Gastroesophageal sphincter (tissue), 4 donors: Measurements from ENCODE around the gene HLA-DMA. TPM values are rescaled to one million over a fixed set of nuclear protein-coding genes. Genes with fewer than 3 reads are reported as not detected.

ENCODE experiments used
- ATAC-seq: fragments of 150-250 bp; one replicate; pipeline ENCODE4 v1.9.1; 2016; ENCODE audit warnings: mild to moderate bottlenecking, moderate library complexity
- H3K27ac ChIP-seq, 4 donors: fragments of 200-600 bp; sonication (generic) in 3 of 4; 1 replicate in 3 of 4; 2 replicates in 1 of 4; pipeline ENCODE4 v1.5.1; 2016 to 2019
- H3K27me3 ChIP-seq: fragments of 200-600 bp; sonication (generic); one replicate; pipeline ENCODE4 v1.5.1; 2019
- H3K36me3 ChIP-seq, 2 donors: fragments of 200-600 bp; sonication (generic); one replicate each; pipeline ENCODE4 v1.5.1; 2019; ENCODE audit warnings: control low read depth in 1 of 2
- H3K4me1 ChIP-seq, 3 donors: fragments of 200-600 bp; sonication (generic); 1 replicate in 2 of 3; 2 replicates in 1 of 3; pipeline ENCODE4 v1.5.1; 2016 to 2019; ENCODE audit warnings: control low read depth in 2 of 3
- H3K4me3 ChIP-seq, 2 donors: fragments of 200-600 bp; sonication (generic); one replicate each; pipeline ENCODE4 v1.5.1; 2019; ENCODE audit warnings: mild to moderate bottlenecking in 1 of 2, moderate library complexity in 1 of 2
- H3K9me3 ChIP-seq, 3 donors: fragments of 200-600 bp; sonication (generic); one replicate each; pipeline ENCODE4 v1.5.1; 2017 to 2019; ENCODE audit warnings: control low read depth in 2 of 3
- CTCF ChIP-seq, 4 experiments: fragments of 200-600 bp in 2 of 4; fragments of 450-650 bp in 2 of 4; sonication (generic) in 1 of 4; IDR thresholded peaks; one replicate each; pipeline ENCODE4 v1.5.1; 2017 to 2019; ENCODE audit warnings: antibody characterized with exemption in 4 of 4, mild to moderate bottlenecking in 2 of 4, moderate library complexity in 2 of 4
- EP300 ChIP-seq: sonication (generic); formaldehyde crosslinking; IDR thresholded peaks from one replicate; pipeline ENCODE4 v1.6.1; 2017; ENCODE audit warnings: antibody characterized with exemption, mild to moderate bottlenecking
- POLR2A ChIP-seq, 2 donors: fragments of 450-650 bp; IDR thresholded peaks; one replicate each; pipeline ENCODE4 v1.6.1; 2017; ENCODE audit warnings: antibody characterized with exemption in 2 of 2, mild to moderate bottlenecking in 2 of 2, moderate library complexity in 1 of 2
- POLR2AphosphoS5 ChIP-seq: sonication (generic); formaldehyde crosslinking; IDR thresholded peaks from one replicate; pipeline ENCODE4 v1.6.1; 2017; ENCODE audit warnings: antibody characterized with exemption
- WGBS, 2 donors: methylation state at CpG; one replicate each; pipeline ENCODE4 v1.1.5; 2018; ENCODE audit warnings: low coverage in 1 of 2; 5-methylcytosine and 5-hydroxymethylcytosine counted together
- total RNA-seq, 4 donors: library from RNA; depleted of rRNA; stranded (reverse); fragments of >200 nt; gene quantifications; one replicate each; pipeline ENCODE4 v1.1.0, GENCODE V29; 2016

HLA-DMA gene
- total RNA-seq, 4 donors from 2014 or later, result 5.8 to 43.8 (median 15.8) TPM

- 0% methylated on average over 15 of the region's 62 CpGs; no CpG with 5 or more reads in 1 of the 2 donors for WGBS, 2 donors
- peaks cover 2 to 21% (median 4%) of the 10 kb centered on the region in 3 donors for H3K4me1 ChIP-seq
- no peaks in the 10 kb centered on the region for H3K9me3 ChIP-seq
- peak within 1 kb of the TSS; percentile 94 to 100 (median 98) for H3K27ac ChIP-seq
- peaks cover 0 to 10% of the 10 kb centered on the region in 2 donors for H3K36me3 ChIP-seq
- peak within 1 kb of the TSS; percentile 66 to 91 for H3K4me3 ChIP-seq
- ATAC-seq, result peak; percentile 76
- TF ChIP-seq CTCF (IDR thresholded peaks at IDR 0.05) (no peak), EP300 (no peak), POLR2AphosphoS5 (peak; percentile 83), POLR2A (IDR thresholded peaks at IDR 0.05) (peak; percentile 85 to 87)
- no peaks in the 10 kb centered on the region for H3K27me3 ChIP-seq
These were observed 15.4 kb upstream of the HLA-DMA start, which contains the start of gene BRD2 for GRCh38 chr6:32968093-32968866. Gene BRD2 (plus strand): TSS chr6:32968594. CDS start chr6:32972899, 4,305 bp downstream.

- no peaks in the 10 kb centered on the region for H3K27me3 ChIP-seq
- peaks cover 2 to 21% (median 4%) of the 10 kb centered on the region in 3 donors for H3K4me1 ChIP-seq
- TF ChIP-seq EP300 (no peak), POLR2AphosphoS5 (no peak), POLR2A (IDR thresholded peaks at IDR 0.05) (no peak), CTCF (IDR thresholded peaks at IDR 0.05) (peak in 3 of 4 experiments; percentile 34 to 65 (median 60))
- peaks cover 0 to 2% of the 10 kb centered on the region in 2 donors for H3K36me3 ChIP-seq
- peak overlapping the region; percentile 66 to 91 for H3K4me3 ChIP-seq
- no peaks in the 10 kb centered on the region for H3K9me3 ChIP-seq
- peak overlapping the region; percentile 94 to 100 (median 98) for H3K27ac ChIP-seq
- ATAC-seq, result no peak
- WGBS, 2 donors, result 6 to 11% methylated on average over 12 to 16 of the region's 16 CpGs
These were observed 14.5 kb upstream of the HLA-DMA start for GRCh38 chr6:32967151-32968091.

- H3K4me3 ChIP-seq, result no peak overlapping the region
- no peak for ATAC-seq
- H3K4me1 ChIP-seq, result peaks cover 2 to 21% (median 4%) of the 10 kb centered on the region in 3 donors
- no peaks in the 10 kb centered on the region for H3K9me3 ChIP-seq
- H3K36me3 ChIP-seq, result no peaks in the 10 kb centered on the region
- H3K27ac ChIP-seq, result no peak overlapping the region
- no peak for TF ChIP-seq POLR2A (IDR thresholded peaks at IDR 0.05)
- TF ChIP-seq EP300, result no peak
- no peak for TF ChIP-seq POLR2AphosphoS5
- TF ChIP-seq CTCF (IDR thresholded peaks at IDR 0.05), result no peak
- H3K27me3 ChIP-seq, result no peaks in the 10 kb centered on the region
- 69 to 78% methylated on average over 2 of the region's 5 CpGs for WGBS, 2 donors
These were observed 11.9 kb upstream of the HLA-DMA start for GRCh38 chr6:32964776-32965175.

- peaks cover 2 to 21% (median 4%) of the 10 kb centered on the region in 3 donors for H3K4me1 ChIP-seq
- no peak overlapping the region for H3K4me3 ChIP-seq
- no peak for ATAC-seq
- no peak for TF ChIP-seq EP300
- no peak for TF ChIP-seq POLR2A (IDR thresholded peaks at IDR 0.05)
- no peak for TF ChIP-seq POLR2AphosphoS5
- no peak for TF ChIP-seq CTCF (IDR thresholded peaks at IDR 0.05)
- H3K36me3 ChIP-seq, result no peaks in the 10 kb centered on the region
- no peaks in the 10 kb centered on the region for H3K27me3 ChIP-seq
- no peak overlapping the region for H3K27ac ChIP-seq
- no peaks in the 10 kb centered on the region for H3K9me3 ChIP-seq
- whole genome bisulfite sequencing, 2 donors, result 43 to 82% methylated on average over 1 of the region's 1 CpG
These were observed 11.0 kb upstream of the HLA-DMA start for GRCh38 chr6:32963866-32964265.
